ENCODE results near the gene SEBOX. TPM values are rescaled to one million over a fixed set of nuclear protein-coding genes. Genes with fewer than 3 reads are reported as not detected.

The SEBOX gene
- not detected in 2 replicates for total RNA-seq

GRCh38 chr17:28364665-28365363 lies at the start of gene SEBOX:
Gene SEBOX (minus strand): TSS chr17:28365199. CDS start chr17:28365151, 48 bp downstream.

GRCh38 chr17:28405632-28406472 lies 40.9 kb upstream of the SEBOX start, which contains the start of gene SLC46A1:
Gene SLC46A1 (minus strand): TSS chr17:28406212. CDS start chr17:28406114, 98 bp downstream.

GRCh38 chr17:28371245-28372202 lies 6.5 kb upstream of the SEBOX start, which contains the start of gene SARM1:
Gene SARM1 (plus strand): TSS chr17:28371694. CDS start chr17:28372033, 339 bp downstream.

DNA sequence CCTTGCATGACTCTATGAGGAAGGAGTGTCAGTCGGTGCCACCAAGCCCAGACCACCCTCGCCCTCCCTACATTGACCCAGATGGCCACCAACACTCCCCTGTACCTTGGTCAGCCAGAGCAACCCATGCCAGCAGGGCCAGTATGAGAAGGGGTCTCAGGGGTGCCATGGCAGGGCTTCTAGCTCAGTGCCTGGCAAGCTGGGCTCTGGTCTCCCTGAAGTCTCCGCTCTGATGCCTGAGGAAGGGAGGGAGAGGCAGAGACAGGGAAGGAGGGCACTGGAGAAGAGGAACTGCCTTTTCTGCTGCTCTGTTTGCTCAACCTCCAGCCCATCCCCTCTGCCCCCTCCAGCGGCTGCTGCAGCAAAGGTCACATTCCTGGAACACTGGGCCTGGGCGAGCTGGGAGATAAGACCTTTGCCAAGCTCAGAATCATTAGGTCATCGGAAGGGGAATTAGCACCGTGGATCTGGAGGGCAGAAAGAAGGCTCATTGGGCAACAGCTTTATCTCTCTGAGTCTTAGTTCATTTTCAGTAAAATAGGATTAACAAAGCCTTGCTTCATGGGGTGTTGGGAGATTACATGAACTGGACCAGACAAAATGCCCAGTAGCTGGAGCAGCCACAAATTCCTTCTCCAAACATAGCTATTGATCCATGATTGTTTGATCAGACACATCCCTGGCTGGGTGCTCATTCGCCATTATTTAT lies 5.2 kb upstream of the SEBOX start, which contains the start of gene VTN:
Gene VTN, minus strand, starts transcription at position 273 of the 709 bp plus-strand sequence. Its CDS starts 104 bp downstream, at position 169.

GRCh38 chr17:28357061-28357900 lies 7.7 kb downstream of the SEBOX start, which contains the start of gene POLDIP2:
Gene POLDIP2 (minus strand): TSS chr17:28357527. CDS start chr17:28357448, 79 bp downstream.

GRCh38 chr17:28335201-28335958 lies 29.6 kb downstream of the SEBOX start, which contains the start of the genes IFT20 and TNFAIP1:
Gene IFT20 (minus strand): TSS chr17:28335472. CDS start chr17:28331985, 3,487 bp downstream.
Gene TNFAIP1 (plus strand): TSS chr17:28335761. CDS start chr17:28339522, 3,761 bp downstream.

DNA sequence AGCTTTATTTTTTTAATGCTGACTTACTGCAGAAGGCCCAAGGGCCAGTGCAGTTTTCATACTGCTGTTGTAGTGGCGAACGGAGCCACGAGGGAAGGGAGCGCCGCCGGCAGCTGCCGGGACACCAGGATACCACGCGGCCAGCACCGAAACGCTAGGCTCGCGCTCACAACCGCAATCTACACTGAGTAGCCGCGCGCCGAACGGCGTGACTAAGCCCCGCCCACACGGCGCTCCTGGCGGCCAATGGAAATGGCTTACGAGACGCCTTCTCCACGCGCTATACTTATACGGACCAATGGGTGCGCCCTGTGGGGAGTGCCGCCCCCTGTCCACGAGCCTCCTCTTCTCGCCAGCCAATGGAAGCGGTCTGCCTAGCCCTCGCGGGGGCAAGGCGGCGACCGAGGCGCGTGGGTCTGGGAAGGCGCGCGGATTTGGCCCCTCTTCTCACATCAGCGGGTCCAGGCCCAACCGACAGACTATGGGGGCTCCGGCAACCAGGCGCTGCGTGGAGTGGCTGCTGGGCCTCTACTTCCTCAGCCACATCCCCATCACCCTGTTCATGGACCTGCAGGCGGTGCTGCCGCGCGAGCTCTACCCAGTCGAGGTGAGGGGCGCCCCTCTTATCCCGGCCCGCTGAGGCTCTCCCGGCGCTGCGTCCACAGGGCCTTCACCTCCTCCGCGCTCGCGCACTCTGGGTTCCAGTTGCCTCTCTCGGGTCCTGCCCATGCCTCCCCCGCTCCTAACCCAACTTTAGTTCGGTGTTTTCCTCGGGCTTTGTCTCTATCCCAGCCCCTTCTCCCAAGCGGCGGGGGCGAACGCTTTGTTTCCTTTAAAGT lies 46.0 kb downstream of the SEBOX start, which contains the start of gene TMEM97:
Gene TMEM97, plus strand, starts transcription at position 442 of the 839 bp plus-strand sequence. Its CDS starts 40 bp downstream, at position 482.

Other genes starting within 250 kb of the SEBOX start
- 29.9 and 55.8 TPM in 2 replicates for gene TMEM97, start 46.0 kb downstream of the SEBOX start, total RNA-seq
- 39.3 and 52.8 TPM in 2 replicates for gene IFT20, start 29.7 kb downstream of the SEBOX start, total RNA-seq
- 47.9 and 50.8 TPM in 2 replicates for gene TNFAIP1, start 29.4 kb downstream of the SEBOX start, total RNA-seq
- 79.1 and 98.4 TPM in 2 replicates for gene POLDIP2, start 7.7 kb downstream of the SEBOX start, total RNA-seq
- 0.07 and 0.13 TPM in 2 replicates for gene VTN, start 5.1 kb upstream of the SEBOX start, total RNA-seq
- gene SARM1, start 6.5 kb upstream of the SEBOX start, total RNA-seq = 4.4 and 5.8 TPM in 2 replicates
- 3.6 and 6.5 TPM in 2 replicates for gene SLC46A1, start 41.0 kb upstream of the SEBOX start, total RNA-seq
- gene SLC13A2, start 108.4 kb upstream of the SEBOX start, total RNA-seq = not detected in 2 replicates
- gene FOXN1, start 141.1 kb upstream of the SEBOX start, total RNA-seq = not detected in 2 replicates
- 14.1 and 19.3 TPM in 2 replicates for gene UNC119, start 187.4 kb upstream of the SEBOX start, total RNA-seq
- gene PIGS, start 206.3 kb upstream of the SEBOX start, total RNA-seq = 43.0 and 62.8 TPM in 2 replicates
- gene ALDOC, start 211.7 kb upstream of the SEBOX start, total RNA-seq = 17.7 and 23.4 TPM in 2 replicates
- gene SPAG5, start 233.8 kb upstream of the SEBOX start, total RNA-seq = 45.1 and 65.0 TPM in 2 replicates
- gene RSKR, start 249.0 kb upstream of the SEBOX start, total RNA-seq = 12.6 and 12.7 TPM in 2 replicates